ENCODE measurements around the gene CELA2B.

Gene CELA2B

DNA sequence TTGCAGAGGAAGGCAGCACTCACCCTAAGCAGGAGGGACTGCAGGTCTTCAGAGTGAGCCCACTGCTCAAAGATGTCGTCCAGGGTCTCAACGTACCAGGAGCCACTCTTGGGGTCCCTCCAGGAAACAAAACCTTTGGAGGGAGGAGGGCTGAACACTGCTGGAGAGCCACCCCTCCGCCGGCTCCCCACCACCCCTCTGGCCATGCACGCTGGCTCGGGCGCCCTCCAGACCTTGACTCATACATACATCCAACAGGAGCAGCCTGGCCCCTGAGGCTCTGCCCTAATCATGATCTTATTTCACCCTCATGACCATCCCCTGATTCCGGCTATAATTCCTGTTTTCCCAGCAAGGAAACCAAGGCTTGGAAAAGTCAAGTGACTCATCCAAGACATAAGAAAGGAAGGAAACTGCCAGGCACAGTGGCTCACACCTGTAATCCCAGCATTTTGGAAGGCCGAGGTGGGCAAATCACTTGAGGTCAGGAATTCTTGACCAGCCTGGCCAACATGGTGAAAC, 18.0 kb downstream of the CELA2B start:
- Mint-ChIP-seq H3K4me3 (no peak overlapping the region), H3K27me3 (ENCODE audit: low read depth, poor library complexity) (peaks cover 11% of the 10 kb centered on the region), H3K27ac (no peak overlapping the region), H3K9me3 (peaks cover 16% of the 10 kb centered on the region), H3K36me3 (ENCODE audit: low read depth) (peaks cover 67% of the 10 kb centered on the region), H3K4me1 (no peaks in the 10 kb centered on the region)
- TF ChIP-seq, protein P1, sequence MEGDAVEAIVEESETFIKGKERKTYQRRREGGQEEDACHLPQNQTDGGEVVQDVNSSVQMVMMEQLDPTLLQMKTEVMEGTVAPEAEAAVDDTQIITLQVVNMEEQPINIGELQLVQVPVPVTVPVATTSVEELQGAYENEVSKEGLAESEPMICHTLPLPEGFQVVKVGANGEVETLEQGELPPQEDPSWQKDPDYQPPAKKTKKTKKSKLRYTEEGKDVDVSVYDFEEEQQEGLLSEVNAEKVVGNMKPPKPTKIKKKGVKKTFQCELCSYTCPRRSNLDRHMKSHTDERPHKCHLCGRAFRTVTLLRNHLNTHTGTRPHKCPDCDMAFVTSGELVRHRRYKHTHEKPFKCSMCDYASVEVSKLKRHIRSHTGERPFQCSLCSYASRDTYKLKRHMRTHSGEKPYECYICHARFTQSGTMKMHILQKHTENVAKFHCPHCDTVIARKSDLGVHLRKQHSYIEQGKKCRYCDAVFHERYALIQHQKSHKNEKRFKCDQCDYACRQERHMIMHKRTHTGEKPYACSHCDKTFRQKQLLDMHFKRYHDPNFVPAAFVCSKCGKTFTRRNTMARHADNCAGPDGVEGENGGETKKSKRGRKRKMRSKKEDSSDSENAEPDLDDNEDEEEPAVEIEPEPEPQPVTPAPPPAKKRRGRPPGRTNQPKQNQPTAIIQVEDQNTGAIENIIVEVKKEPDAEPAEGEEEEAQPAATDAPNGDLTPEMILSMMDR (IDR thresholded peaks at IDR 0.05), result no peak
- DNase-seq, result no peak

DNA sequence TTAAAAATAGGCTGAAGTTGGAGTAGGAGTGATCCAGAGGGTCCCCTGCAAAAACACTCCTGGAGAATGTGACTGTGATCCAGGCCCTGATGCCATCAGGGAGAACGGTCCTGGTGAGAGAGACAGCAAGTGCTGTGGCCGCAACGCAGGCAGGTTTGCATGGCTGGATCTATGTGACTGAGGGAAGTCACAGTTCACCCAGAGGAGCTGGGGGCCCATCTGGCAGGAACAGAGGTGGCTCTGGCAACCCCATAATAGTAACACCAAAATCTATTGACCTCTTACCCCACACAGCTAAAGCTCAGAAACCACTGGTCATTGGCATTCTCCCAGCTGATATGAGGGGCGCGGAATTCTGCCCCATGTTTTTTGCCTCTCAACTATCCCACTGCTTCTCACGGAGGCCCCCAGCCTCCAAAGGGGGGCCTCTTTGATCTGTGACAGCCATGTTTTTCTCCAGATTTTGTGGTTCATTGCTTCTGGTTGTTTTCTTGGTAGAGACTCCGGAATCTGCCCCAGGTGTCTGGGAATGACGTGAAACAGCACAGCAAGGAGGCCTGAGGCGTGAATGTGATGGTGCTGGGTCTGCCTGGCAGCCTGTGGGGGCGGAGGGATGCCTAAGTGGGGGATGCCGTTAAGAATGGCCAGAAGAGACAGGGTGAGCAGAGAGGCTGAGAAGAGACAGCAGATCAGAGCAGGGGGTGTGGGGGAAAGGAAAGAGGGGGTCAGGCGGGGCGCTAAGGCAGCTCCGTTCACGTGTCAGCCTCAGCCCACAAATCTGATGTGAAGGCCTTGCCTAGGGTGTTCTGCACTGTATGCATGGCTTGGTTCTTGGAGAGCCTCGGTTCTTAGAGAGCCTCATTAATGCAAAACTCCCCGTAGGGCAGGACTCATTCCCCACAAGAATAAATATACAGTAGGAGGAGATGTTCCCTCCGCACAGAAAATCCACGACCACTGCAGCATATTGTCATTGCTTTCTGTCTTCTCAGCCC, 24.6 kb downstream of the CELA2B start:
- H3K4me1 Mint-ChIP-seq, result peaks cover 18% of the 10 kb centered on the region
- H3K36me3 Mint-ChIP-seq (ENCODE audit: low read depth), result peaks cover 36% of the 10 kb centered on the region
- H3K4me3 Mint-ChIP-seq, result no peak overlapping the region
- peak overlapping the region; percentile 44 for H3K27ac Mint-ChIP-seq
- peaks cover 6% of the 10 kb centered on the region for H3K9me3 Mint-ChIP-seq
- no peak for DNase-seq
- TF ChIP-seq, protein P1 (IDR thresholded peaks at IDR 0.05), result no peak
- H3K27me3 Mint-ChIP-seq (ENCODE audit: low read depth, poor library complexity), result peaks cover 2% of the 10 kb centered on the region

DNA sequence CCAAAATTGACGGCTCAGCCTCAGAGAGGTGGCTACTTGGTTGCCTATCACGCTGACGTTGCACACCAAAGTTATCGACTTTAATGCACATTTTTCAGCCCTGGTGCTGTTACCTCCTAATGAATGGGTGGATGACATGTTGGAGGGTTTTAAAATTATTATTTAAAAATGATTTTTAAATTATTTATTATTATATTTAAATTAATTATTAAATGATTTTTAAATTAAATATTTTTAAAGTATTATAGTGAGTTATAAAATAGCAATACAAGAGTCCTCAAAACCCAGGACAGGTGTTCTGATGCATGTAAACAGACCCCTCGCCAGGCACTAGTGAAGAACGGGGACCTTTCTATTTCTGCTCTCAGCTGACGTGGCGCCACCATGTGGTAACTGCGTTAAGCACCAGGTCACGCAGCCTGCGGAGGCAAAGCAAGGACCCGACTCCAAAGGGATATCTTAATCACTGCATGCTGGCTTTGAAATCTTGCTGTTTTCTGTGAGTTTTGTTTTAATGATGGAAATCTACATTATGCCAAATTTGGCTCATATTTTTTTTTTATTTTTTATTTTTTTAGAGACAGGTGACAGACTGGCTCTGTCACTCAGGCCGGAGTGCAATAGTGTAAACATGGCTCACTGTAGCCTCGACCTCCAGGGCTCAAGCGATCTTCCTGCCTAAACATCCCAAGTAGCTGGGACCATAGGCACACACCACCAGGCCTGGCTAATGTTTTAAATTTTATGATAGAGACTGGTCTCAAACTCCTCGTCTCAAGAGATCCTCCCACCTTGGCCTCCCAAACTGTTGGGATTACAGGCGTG, 25.5 kb downstream of the CELA2B start:
- Mint-ChIP-seq H3K27ac (no peak overlapping the region), H3K4me3 (no peak overlapping the region), H3K4me1 (peaks cover 18% of the 10 kb centered on the region), H3K27me3 (ENCODE audit: low read depth, poor library complexity) (peaks cover 2% of the 10 kb centered on the region), H3K9me3 (peaks cover 6% of the 10 kb centered on the region), H3K36me3 (ENCODE audit: low read depth) (peaks cover 28% of the 10 kb centered on the region)
- peak; percentile 75 for DNase-seq
- TF ChIP-seq, protein P1 (IDR thresholded peaks at IDR 0.05), result peak; percentile 84

DNA sequence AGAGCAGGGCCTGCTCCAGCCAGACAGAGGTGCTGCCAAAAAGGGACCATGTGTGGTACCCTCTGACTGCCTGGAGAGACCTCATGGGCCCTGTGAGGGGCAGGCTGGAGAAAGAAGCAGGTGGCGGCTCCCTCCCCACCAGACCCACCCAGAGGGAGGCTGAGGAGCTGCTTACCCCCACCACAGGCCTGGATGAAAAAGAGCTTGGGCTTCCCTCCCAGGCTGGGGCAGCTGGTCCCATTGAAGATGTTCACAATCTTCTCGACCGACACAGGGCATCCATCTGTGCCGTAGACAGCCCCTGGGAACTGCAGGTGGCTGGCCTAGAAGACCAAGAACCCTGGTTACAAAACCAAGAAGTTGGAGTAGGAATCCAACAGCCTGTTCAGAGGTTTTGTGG, 28.5 kb downstream of the CELA2B start:
- peaks cover 2% of the 10 kb centered on the region for H3K27me3 Mint-ChIP-seq (ENCODE audit: low read depth, poor library complexity)
- H3K27ac Mint-ChIP-seq, result no peak overlapping the region
- TF ChIP-seq, protein P1 (IDR thresholded peaks at IDR 0.05), result no peak
- no peak overlapping the region for H3K4me3 Mint-ChIP-seq
- H3K36me3 Mint-ChIP-seq (ENCODE audit: low read depth), result peaks cover 4% of the 10 kb centered on the region
- DNase-seq, result no peak
- H3K4me1 Mint-ChIP-seq, result peaks cover 18% of the 10 kb centered on the region
- H3K9me3 Mint-ChIP-seq, result no peaks in the 10 kb centered on the region

DNA sequence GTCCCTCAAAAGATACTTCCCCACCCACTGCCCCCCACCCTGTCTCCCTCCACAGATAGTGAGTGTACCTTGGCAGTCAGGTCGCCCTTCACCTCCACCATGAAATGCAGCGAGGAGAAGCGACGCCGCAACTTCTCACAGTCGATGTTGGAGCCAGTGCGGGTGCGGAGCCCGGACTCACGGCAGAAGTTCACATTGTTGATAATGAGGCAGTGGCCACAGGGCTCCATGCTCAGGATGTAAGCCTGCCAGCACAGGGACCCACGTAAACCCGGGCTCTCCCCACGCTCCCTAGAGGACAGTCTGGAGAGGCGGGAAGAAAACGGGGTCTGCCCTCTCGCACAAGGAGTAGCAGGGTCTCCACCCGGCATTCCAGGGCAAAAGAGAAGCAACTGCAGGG, 30.9 kb downstream of the CELA2B start:
- DNase-seq, result no peak
- TF ChIP-seq, protein P1 (IDR thresholded peaks at IDR 0.05), result no peak
- H3K36me3 Mint-ChIP-seq (ENCODE audit: low read depth), result peaks cover 5% of the 10 kb centered on the region
- peaks cover 2% of the 10 kb centered on the region for H3K27me3 Mint-ChIP-seq (ENCODE audit: low read depth, poor library complexity)
- H3K27ac Mint-ChIP-seq, result no peak overlapping the region
- no peaks in the 10 kb centered on the region for H3K9me3 Mint-ChIP-seq
- H3K4me3 Mint-ChIP-seq, result no peak overlapping the region
- no peaks in the 10 kb centered on the region for H3K4me1 Mint-ChIP-seq
